ENCODE results near the gene NEMP1.

GRCh38 chr12:57104292-57104910 is 25.8 kb upstream of the NEMP1 start:
- no peak for TF ChIP-seq CTCF (IDR thresholded peaks at IDR 0.05; ENCODE audit: control extremely low read depth in 1 of 3, insufficient read depth in 1 of 3, low read depth in 1 of 3, low read length in 3 of 3)
- TF ChIP-seq POLR2A (IDR thresholded peaks at IDR 0.05; ENCODE audit: control extremely low read depth in 1 of 2, low read depth in 2 of 2, low read length in 2 of 2) = no peak
- TF ChIP-seq EP300 (IDR thresholded peaks at IDR 0.05; ENCODE audit: borderline replicate concordance in 1 of 2, low read depth in 2 of 2, low read length in 2 of 2) = no peak
- TF ChIP-seq JUN (IDR thresholded peaks at IDR 0.05; ENCODE audit: low read depth, low read length) = no peak
- TF ChIP-seq RXRA (IDR thresholded peaks at IDR 0.05; ENCODE audit: insufficient read depth, low read depth, low read length) = no peak
- TF ChIP-seq RAD21 (IDR thresholded peaks at IDR 0.05 in 1 of 2, conservative IDR thresholded peaks at IDR 0.05 in 1 of 2; ENCODE audit: low read depth in 2 of 2, low read length in 2 of 2) = no peak
- TF ChIP-seq, protein P1, sequence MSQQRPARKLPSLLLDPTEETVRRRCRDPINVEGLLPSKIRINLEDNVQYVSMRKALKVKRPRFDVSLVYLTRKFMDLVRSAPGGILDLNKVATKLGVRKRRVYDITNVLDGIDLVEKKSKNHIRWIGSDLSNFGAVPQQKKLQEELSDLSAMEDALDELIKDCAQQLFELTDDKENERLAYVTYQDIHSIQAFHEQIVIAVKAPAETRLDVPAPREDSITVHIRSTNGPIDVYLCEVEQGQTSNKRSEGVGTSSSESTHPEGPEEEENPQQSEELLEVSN (IDR thresholded peaks at IDR 0.05) = no peak
- no peak for TF ChIP-seq ZNF274 (IDR thresholded peaks at IDR 0.05; ENCODE audit: borderline replicate concordance, extremely low read depth, low read length)
- TF ChIP-seq TAF1 (IDR thresholded peaks at IDR 0.05; ENCODE audit: low read depth, low read length) = no peak
- no peak for TF ChIP-seq POU5F1 (IDR thresholded peaks at IDR 0.05; ENCODE audit: low read depth, low read length)
